ENCODE results near the gene MORN1. TPM values are rescaled to one million over a fixed set of nuclear protein-coding genes. Genes with fewer than 3 reads are reported as not detected.
A peak's percentile ranks its signal among the peaks of the same experiment; 100 is the strongest.
"Not testable (repeated sequence)": the region's sequence is repeated elsewhere in the genome, so short reads cannot be mapped to it uniquely, and the experiment has no call there.

The MORN1 gene
- total and polyA plus RNA-seq, 8 donors: 2.6 to 18.1 (median 5.7) TPM

- H3K4me1 ChIP-seq: peaks cover 0 to 24% (median 15%) of the 10 kb centered on the region in 4 donors
- intact Hi-C loops (cut with DNase I; ENCODE audit: low total_unique reads): no loop called here
- peak; percentile 34 to 75 for DNase-seq
- no peaks in the 10 kb centered on the region for H3K36me3 ChIP-seq
- H3K27ac ChIP-seq: peak overlapping the region in 1 of 5 donors; percentile 52
- no peak overlapping the region for H3K4me3 ChIP-seq
- no peaks in the 10 kb centered on the region for H3K9me3 ChIP-seq
- 38 to 60% (median 51%) methylated on average over 32 to 33 of the region's 33 CpGs for WGBS, 5 donors
- TF ChIP-seq EP300 (IDR thresholded peaks at IDR 0.05) (no peak), POLR2A (IDR thresholded peaks at IDR 0.05) (no peak), POLR2AphosphoS5 (IDR thresholded peaks at IDR 0.05) (no peak), CTCF (IDR thresholded peaks at IDR 0.05) (no peak)
- no peaks in the 10 kb centered on the region for H3K27me3 ChIP-seq
Measured at GRCh38 chr1:2334883-2335534, 56.3 kb downstream of the MORN1 start.

GRCh38 chr1:2334366-2334765, 57.0 kb downstream of the MORN1 start:
- Histone ChIP-seq H3K4me3 (no peak overlapping the region), H3K27ac (peak overlapping the region in 1 of 5 donors; percentile 52), H3K36me3 (no peaks in the 10 kb centered on the region), H3K27me3 (no peaks in the 10 kb centered on the region), H3K4me1 (peaks cover 0 to 24% (median 16%) of the 10 kb centered on the region in 4 donors), H3K9me3 (no peaks in the 10 kb centered on the region)
- no peak for DNase-seq
- TF ChIP-seq CTCF (IDR thresholded peaks at IDR 0.05) (no peak), EP300 (IDR thresholded peaks at IDR 0.05) (no peak), POLR2AphosphoS5 (IDR thresholded peaks at IDR 0.05) (no peak), POLR2A (IDR thresholded peaks at IDR 0.05) (no peak)
- intact Hi-C loops (cut with DNase I; ENCODE audit: low total_unique reads): no loop called here
- WGBS, 5 donors: 86 to 93% (median 91%) methylated on average over 14 to 21 of the region's 21 CpGs

GRCh38 chr1:2331580-2331979, 59.8 kb downstream of the MORN1 start:
- Histone ChIP-seq H3K4me1 (peaks cover 0 to 24% (median 16%) of the 10 kb centered on the region in 4 donors), H3K27ac (peak overlapping the region in 3 of 5 donors; percentile 18 to 61 (median 26))
- H3K27me3 ChIP-seq; intact Hi-C loops (cut with DNase I; ENCODE audit: low total_unique reads); H3K36me3 ChIP-seq; H3K9me3 ChIP-seq; DNase-seq; H3K4me3 ChIP-seq: not testable (repeated sequence)
- 90 to 95% (median 92%) methylated on average over 13 to 33 of the region's 33 CpGs for WGBS, 5 donors

- no peak overlapping the region for H3K4me3 ChIP-seq
- peak overlapping the region in 3 of 5 donors; percentile 18 to 61 (median 26) for H3K27ac ChIP-seq
- intact Hi-C loops (cut with DNase I; ENCODE audit: low total_unique reads): no loop called here
- H3K4me1 ChIP-seq: peaks cover 0 to 24% (median 16%) of the 10 kb centered on the region in 4 donors
- H3K36me3 ChIP-seq: no peaks in the 10 kb centered on the region
- 49 to 85% (median 79%) methylated on average over 3 to 11 of the region's 11 CpGs for WGBS, 5 donors
- TF ChIP-seq POLR2AphosphoS5 (IDR thresholded peaks at IDR 0.05) (no peak), CTCF (IDR thresholded peaks at IDR 0.05) (no peak), EP300 (IDR thresholded peaks at IDR 0.05) (no peak), POLR2A (IDR thresholded peaks at IDR 0.05) (no peak)
- DNase-seq: no peak
- no peaks in the 10 kb centered on the region for H3K27me3 ChIP-seq
- no peaks in the 10 kb centered on the region for H3K9me3 ChIP-seq
Measured at GRCh38 chr1:2331200-2331544, 60.2 kb downstream of the MORN1 start.

- H3K9me3 ChIP-seq: no peaks in the 10 kb centered on the region
- no peak overlapping the region for H3K4me3 ChIP-seq
- intact Hi-C loops (cut with DNase I; ENCODE audit: low total_unique reads): no loop called here
- H3K27ac ChIP-seq: peak overlapping the region in 3 of 5 donors; percentile 18 to 61 (median 26)
- peaks cover 0 to 24% (median 16%) of the 10 kb centered on the region in 4 donors for H3K4me1 ChIP-seq
- DNase-seq: peak in 1 of 2 donors; percentile 91
- no peaks in the 10 kb centered on the region for H3K36me3 ChIP-seq
- no peaks in the 10 kb centered on the region for H3K27me3 ChIP-seq
- TF ChIP-seq EP300 (IDR thresholded peaks at IDR 0.05): no peak
- peak in 1 of 3 donors; percentile 15 for TF ChIP-seq POLR2AphosphoS5 (IDR thresholded peaks at IDR 0.05)
- WGBS, 5 donors: 40 to 62% (median 54%) methylated on average over 24 to 31 of the region's 31 CpGs
Measured at GRCh38 chr1:2330519-2331199, 60.7 kb downstream of the MORN1 start.
